Left lung (tissue), 10 donors: ENCODE measurements around the gene ZRANB2. TPM values are rescaled to one million over a fixed set of nuclear protein-coding genes. Genes with fewer than 3 reads are reported as not detected.

Experiments used
- ATAC-seq: fragments of 200-7000 bp; cut with Tn5 transposase; one replicate; pipeline ENCODE4 v1.9.1; 2020; ENCODE audit warnings: moderate library complexity
- DNase-seq, 4 donors: peaks; one replicate each; pipeline ENCODE4 v3.0.0-alpha.2; 2013 to 2020
- H3K27ac ChIP-seq, 2 donors: fragments of 200-600 bp; sonication (generic) in 1 of 2; one replicate each; pipeline versions ENCODE4 v1.5.0 to v1.8.0; 2020 to 2021
- H3K27me3 ChIP-seq, 2 donors: fragments of 200-600 bp; sonication (generic) in 1 of 2; one replicate each; pipeline versions ENCODE4 v1.5.0 to v1.8.0; 2020 to 2021
- H3K36me3 ChIP-seq, 2 donors: fragments of 200-600 bp; sonication (generic) in 1 of 2; one replicate each; pipeline versions ENCODE4 v1.5.0 to v1.8.0; 2020 to 2021
- H3K4me1 ChIP-seq, 2 donors: fragments of 200-600 bp; one replicate each; pipeline ENCODE4 v1.8.0; 2021
- H3K4me3 ChIP-seq, 2 donors: fragments of 200-600 bp; sonication (generic) in 1 of 2; one replicate each; pipeline versions ENCODE4 v1.5.0 to v1.8.0; 2020 to 2021; ENCODE audit warnings: mild to moderate bottlenecking in 1 of 2
- H3K9me3 ChIP-seq, 2 donors: fragments of 200-600 bp; sonication (generic) in 1 of 2; one replicate each; pipeline versions ENCODE4 v1.5.0 to v1.8.0; 2020 to 2021
- CTCF ChIP-seq, 2 donors: fragments of 200-600 bp; sonication (generic) in 1 of 2; IDR thresholded peaks; one replicate each; pipeline versions ENCODE4 v1.5.0 to v1.8.0; 2021; ENCODE audit warnings: antibody characterized with exemption in 2 of 2
- intact Hi-C, 2 donors: fragments of 100-400 bp; cut with DNase I; formaldehyde crosslinking; loops; one replicate each; pipeline versions ENCODE4 v1.11.2 to v1.14.2; 2022
- polyA plus RNA-seq, 6 donors: library from polyadenylated mRNA; unstranded; fragments of 120-200 nt; gene quantifications; one replicate each; pipeline ENCODE4 v1.2.1, GENCODE V29; 2013; ENCODE audit not compliant: insufficient read length in 6 of 6
- total RNA-seq, 2 donors: library from RNA; stranded (reverse); fragmentation: NEBNext Ultra II Directional; extraction: Animal tissue kit (Norgen Biotek cat#: 25700); gene quantifications; one replicate each; pipeline ENCODE4 v1.2.1, GENCODE V29; 2021
- donor health status: DM: no; HTN: yes; CAD: no.
- donor health status: DM: no; HTN: no; CAD: no.

ZRANB2 gene
- total and polyA plus RNA-seq, 8 donors = 69.8 to 244 (median 229) TPM

- H3K27me3 ChIP-seq = no peaks in the 10 kb centered on the region
- intact Hi-C loops = no loop called here
- H3K36me3 ChIP-seq = no peaks in the 10 kb centered on the region
- H3K9me3 ChIP-seq = no peaks in the 10 kb centered on the region
- no peak overlapping the region for H3K4me3 ChIP-seq
- DNase-seq = no peak
- no peak for TF ChIP-seq CTCF (IDR thresholded peaks at IDR 0.05)
- no peak for ATAC-seq
- H3K27ac ChIP-seq = no peak overlapping the region
- no peaks in the 10 kb centered on the region for H3K4me1 ChIP-seq
Measured at GRCh38 chr1:71094913-71095312, 14.1 kb upstream of the ZRANB2 start.

- H3K9me3 ChIP-seq = no peaks in the 10 kb centered on the region
- peak; percentile 26 for ATAC-seq
- peak in 1 of 2 donors; percentile 54 for TF ChIP-seq CTCF (IDR thresholded peaks at IDR 0.05)
- intact Hi-C loops = no loop called here
- H3K27ac ChIP-seq = no peak overlapping the region
- peaks cover 0 to 7% of the 10 kb centered on the region in 2 donors for H3K4me1 ChIP-seq
- H3K36me3 ChIP-seq = no peaks in the 10 kb centered on the region
- no peak overlapping the region for H3K4me3 ChIP-seq
- H3K27me3 ChIP-seq = no peaks in the 10 kb centered on the region
- DNase-seq = peak in 1 of 4 donors; percentile 32
Measured at GRCh38 chr1:71093938-71094337, 13.1 kb upstream of the ZRANB2 start.

- no peak overlapping the region for H3K4me3 ChIP-seq
- ATAC-seq (peak; percentile 56), DNase-seq (no peak)
- H3K9me3 ChIP-seq = no peaks in the 10 kb centered on the region
- intact Hi-C loops = no loop called here
- H3K27ac ChIP-seq = peak overlapping the region; percentile 38 to 60
- no peaks in the 10 kb centered on the region for H3K36me3 ChIP-seq
- no peak for TF ChIP-seq CTCF (IDR thresholded peaks at IDR 0.05)
- H3K27me3 ChIP-seq = no peaks in the 10 kb centered on the region
- H3K4me1 ChIP-seq = peaks cover 0 to 7% of the 10 kb centered on the region in 2 donors
Measured at GRCh38 chr1:71089536-71090270, 8.9 kb upstream of the ZRANB2 start.

- Histone ChIP-seq H3K4me1 (peaks cover 0 to 7% of the 10 kb centered on the region in 2 donors), H3K4me3 (peak overlapping the region in 1 of 2 donors; percentile 21), H3K36me3 (no peaks in the 10 kb centered on the region), H3K9me3 (no peaks in the 10 kb centered on the region), H3K27ac (peak overlapping the region; percentile 38 to 60), H3K27me3 (peaks cover 0 to 6% of the 10 kb centered on the region in 2 donors)
- intact Hi-C loops = no loop called here
- no peak for TF ChIP-seq CTCF (IDR thresholded peaks at IDR 0.05)
- ATAC-seq (peak; percentile 90), DNase-seq (peak in 1 of 4 donors; percentile 22)
Measured at GRCh38 chr1:71088645-71089287, 7.9 kb upstream of the ZRANB2 start.

GRCh38 chr1:71087713-71088112 lies 6.9 kb upstream of the ZRANB2 start:
- ATAC-seq (no peak), DNase-seq (no peak)
- intact Hi-C loops = no loop called here
- no peak for TF ChIP-seq CTCF (IDR thresholded peaks at IDR 0.05)
- Histone ChIP-seq H3K4me1 (peaks cover 0 to 7% of the 10 kb centered on the region in 2 donors), H3K27ac (peak overlapping the region in 1 of 2 donors; percentile 55), H3K4me3 (no peak overlapping the region), H3K9me3 (no peaks in the 10 kb centered on the region), H3K27me3 (peaks cover 0 to 12% of the 10 kb centered on the region in 2 donors), H3K36me3 (no peaks in the 10 kb centered on the region)
